Measurements from ENCODE around the gene P2RY2.

DNA sequence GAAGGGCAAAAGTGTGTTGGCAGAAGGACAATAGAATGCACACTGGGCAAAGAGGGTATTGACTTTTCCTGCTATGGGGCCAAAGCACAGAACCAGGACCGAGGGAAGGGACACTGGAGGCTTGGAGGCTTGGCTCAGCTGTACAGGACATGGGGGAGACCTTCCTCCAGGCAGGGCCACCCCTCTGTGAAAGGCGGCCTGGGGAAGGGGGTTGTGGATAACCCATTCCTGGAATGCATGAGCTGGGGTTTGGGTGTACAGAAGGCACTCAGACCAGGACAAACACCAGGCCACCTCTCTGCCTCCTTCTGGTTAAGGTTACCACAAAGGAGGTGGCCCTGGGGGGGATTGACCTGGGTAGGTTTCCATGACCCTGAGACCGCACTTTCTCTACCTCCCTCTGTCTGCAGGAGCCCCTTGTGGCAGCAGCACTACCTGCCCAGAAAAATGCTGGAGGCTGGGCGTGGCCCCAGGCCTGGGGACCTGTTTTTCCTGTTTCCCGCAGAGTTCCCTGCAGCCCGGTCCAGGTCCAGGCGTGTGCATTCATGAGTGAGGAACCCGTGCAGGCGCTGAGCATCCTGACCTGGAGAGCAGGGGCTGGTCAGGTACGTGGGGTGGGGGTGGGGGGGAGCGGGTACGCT is 9.6 kb downstream of the P2RY2 start:
- TF ChIP-seq GLIS3 (CRISPR knock-in tag; IDR thresholded peaks at IDR 0.05) (no peak), ZFP3 (CRISPR knock-in tag; IDR thresholded peaks at IDR 0.05) (no peak), CSRNP3 (CRISPR knock-in tag; IDR thresholded peaks at IDR 0.05) (no peak), OSR1 (CRISPR knock-in tag; IDR thresholded peaks at IDR 0.05) (no peak), ZFP30 (CRISPR knock-in tag; IDR thresholded peaks at IDR 0.05) (no peak), CSDC2 (CRISPR knock-in tag; IDR thresholded peaks at IDR 0.05) (no peak)
- TF ChIP-seq, protein P1, sequence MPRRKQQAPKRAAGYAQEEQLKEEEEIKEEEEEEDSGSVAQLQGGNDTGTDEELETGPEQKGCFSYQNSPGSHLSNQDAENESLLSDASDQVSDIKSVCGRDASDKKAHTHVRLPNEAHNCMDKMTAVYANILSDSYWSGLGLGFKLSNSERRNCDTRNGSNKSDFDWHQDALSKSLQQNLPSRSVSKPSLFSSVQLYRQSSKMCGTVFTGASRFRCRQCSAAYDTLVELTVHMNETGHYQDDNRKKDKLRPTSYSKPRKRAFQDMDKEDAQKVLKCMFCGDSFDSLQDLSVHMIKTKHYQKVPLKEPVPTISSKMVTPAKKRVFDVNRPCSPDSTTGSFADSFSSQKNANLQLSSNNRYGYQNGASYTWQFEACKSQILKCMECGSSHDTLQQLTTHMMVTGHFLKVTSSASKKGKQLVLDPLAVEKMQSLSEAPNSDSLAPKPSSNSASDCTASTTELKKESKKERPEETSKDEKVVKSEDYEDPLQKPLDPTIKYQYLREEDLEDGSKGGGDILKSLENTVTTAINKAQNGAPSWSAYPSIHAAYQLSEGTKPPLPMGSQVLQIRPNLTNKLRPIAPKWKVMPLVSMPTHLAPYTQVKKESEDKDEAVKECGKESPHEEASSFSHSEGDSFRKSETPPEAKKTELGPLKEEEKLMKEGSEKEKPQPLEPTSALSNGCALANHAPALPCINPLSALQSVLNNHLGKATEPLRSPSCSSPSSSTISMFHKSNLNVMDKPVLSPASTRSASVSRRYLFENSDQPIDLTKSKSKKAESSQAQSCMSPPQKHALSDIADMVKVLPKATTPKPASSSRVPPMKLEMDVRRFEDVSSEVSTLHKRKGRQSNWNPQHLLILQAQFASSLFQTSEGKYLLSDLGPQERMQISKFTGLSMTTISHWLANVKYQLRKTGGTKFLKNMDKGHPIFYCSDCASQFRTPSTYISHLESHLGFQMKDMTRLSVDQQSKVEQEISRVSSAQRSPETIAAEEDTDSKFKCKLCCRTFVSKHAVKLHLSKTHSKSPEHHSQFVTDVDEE (CRISPR knock-in tag; IDR thresholded peaks at IDR 0.05) = no peak
- TF ChIP-seq, protein P2, sequence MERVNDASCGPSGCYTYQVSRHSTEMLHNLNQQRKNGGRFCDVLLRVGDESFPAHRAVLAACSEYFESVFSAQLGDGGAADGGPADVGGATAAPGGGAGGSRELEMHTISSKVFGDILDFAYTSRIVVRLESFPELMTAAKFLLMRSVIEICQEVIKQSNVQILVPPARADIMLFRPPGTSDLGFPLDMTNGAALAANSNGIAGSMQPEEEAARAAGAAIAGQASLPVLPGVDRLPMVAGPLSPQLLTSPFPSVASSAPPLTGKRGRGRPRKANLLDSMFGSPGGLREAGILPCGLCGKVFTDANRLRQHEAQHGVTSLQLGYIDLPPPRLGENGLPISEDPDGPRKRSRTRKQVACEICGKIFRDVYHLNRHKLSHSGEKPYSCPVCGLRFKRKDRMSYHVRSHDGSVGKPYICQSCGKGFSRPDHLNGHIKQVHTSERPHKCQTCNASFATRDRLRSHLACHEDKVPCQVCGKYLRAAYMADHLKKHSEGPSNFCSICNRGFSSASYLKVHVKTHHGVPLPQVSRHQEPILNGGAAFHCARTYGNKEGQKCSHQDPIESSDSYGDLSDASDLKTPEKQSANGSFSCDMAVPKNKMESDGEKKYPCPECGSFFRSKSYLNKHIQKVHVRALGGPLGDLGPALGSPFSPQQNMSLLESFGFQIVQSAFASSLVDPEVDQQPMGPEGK (CRISPR knock-in tag; IDR thresholded peaks at IDR 0.05; ENCODE audit: borderline replicate concordance) = no peak
